Progenitor cell of endocrine pancreas (in vitro differentiated cells): Measurements from ENCODE around the gene ITGA4. TPM values are rescaled to one million over a fixed set of nuclear protein-coding genes. Genes with fewer than 3 reads are reported as not detected.

Source experiments
- DNase-seq: peaks from one replicate; pipeline ENCODE4 v3.0.0; 2021; ENCODE audit warnings: low spot score; ENCODE audit not compliant: unreplicated experiment
- H3K27ac Mint-ChIP-seq: 2 replicates; pipeline ENCODE4 v1.8.0; 2021; ENCODE audit warnings: mild to moderate bottlenecking, moderate library complexity, mixed read lengths
- H3K27me3 Mint-ChIP-seq: 2 replicates; pipeline ENCODE4 v1.8.0; 2021; ENCODE audit warnings: mixed read lengths
- H3K36me3 Mint-ChIP-seq: 2 replicates; pipeline ENCODE4 v1.8.0; 2022; ENCODE audit warnings: mixed read lengths; ENCODE audit not compliant: insufficient read depth
- H3K4me1 Mint-ChIP-seq: 2 replicates; pipeline ENCODE4 v1.8.0; 2021; ENCODE audit warnings: low read depth, mixed read lengths
- H3K4me3 Mint-ChIP-seq: 2 replicates; pipeline ENCODE4 v1.8.0; 2021; ENCODE audit warnings: low read depth, mild to moderate bottlenecking, moderate library complexity, mixed read lengths
- H3K9me3 Mint-ChIP-seq: 2 replicates; pipeline ENCODE4 v1.8.0; 2021; ENCODE audit warnings: low read depth, mixed read lengths
- total RNA-seq: library from RNA; stranded (reverse); gene quantifications from 2 replicates; pipeline ENCODE4 v1.2.1, GENCODE V29; 2021
- TF ChIP-seq, protein P1 (sequence below): fragments of 200-600 bp; sonication (generic); IDR thresholded peaks from one replicate; pipeline ENCODE4 v1.5.0; 2021; ENCODE audit warnings: antibody characterized with exemption, mild to moderate bottlenecking; ENCODE audit not compliant: unreplicated experiment

Gene ITGA4
- total RNA-seq, 1 donor from 2014 or later, result 0.96 TPM

DNA sequence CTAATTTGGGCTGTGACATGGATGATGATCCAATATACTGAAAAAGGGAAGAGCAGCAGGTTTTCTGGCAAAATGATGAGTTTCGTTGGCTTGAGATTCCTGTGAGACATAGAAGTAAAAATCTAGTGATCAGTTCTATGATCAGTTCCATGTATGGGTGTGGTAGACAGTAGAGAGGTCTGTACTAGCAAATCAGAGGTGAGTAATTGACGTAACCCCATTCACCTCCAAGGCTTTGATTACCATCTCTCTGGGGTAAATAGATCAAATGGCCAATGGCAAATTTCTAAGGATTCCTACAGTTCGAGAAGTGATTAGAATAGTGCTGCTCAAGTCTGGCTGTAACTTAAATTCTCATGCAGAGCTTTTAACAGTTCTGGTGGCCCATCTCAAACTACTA, 6.4 kb downstream of the ITGA4 start:
- H3K4me1 Mint-ChIP-seq, result no peaks in the 10 kb centered on the region
- no peak overlapping the region for H3K27ac Mint-ChIP-seq
- no peak overlapping the region for H3K4me3 Mint-ChIP-seq
- no peaks in the 10 kb centered on the region for H3K36me3 Mint-ChIP-seq
- TF ChIP-seq, protein P1, sequence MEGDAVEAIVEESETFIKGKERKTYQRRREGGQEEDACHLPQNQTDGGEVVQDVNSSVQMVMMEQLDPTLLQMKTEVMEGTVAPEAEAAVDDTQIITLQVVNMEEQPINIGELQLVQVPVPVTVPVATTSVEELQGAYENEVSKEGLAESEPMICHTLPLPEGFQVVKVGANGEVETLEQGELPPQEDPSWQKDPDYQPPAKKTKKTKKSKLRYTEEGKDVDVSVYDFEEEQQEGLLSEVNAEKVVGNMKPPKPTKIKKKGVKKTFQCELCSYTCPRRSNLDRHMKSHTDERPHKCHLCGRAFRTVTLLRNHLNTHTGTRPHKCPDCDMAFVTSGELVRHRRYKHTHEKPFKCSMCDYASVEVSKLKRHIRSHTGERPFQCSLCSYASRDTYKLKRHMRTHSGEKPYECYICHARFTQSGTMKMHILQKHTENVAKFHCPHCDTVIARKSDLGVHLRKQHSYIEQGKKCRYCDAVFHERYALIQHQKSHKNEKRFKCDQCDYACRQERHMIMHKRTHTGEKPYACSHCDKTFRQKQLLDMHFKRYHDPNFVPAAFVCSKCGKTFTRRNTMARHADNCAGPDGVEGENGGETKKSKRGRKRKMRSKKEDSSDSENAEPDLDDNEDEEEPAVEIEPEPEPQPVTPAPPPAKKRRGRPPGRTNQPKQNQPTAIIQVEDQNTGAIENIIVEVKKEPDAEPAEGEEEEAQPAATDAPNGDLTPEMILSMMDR, result no peak
- peaks cover 56% of the 10 kb centered on the region for H3K27me3 Mint-ChIP-seq
- no peak for DNase-seq
- no peaks in the 10 kb centered on the region for H3K9me3 Mint-ChIP-seq

DNA sequence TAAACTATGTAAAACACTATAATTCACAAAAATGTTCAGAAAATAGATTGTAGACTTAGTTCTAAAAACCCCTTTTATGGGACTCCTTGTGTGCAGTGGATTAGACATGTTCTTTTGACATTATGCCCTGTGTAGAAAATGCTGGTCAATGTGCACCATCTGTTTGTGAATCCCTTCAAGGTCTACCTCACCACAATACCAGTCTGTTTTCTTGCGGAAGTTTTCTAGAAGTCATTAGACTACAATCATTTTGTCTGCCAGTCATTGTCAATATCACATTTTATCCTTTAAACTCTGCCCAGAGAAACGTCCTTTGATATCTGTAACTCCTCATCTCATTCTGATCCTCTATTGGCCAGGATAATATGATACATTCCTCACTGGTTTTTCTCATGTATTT, 7.8 kb downstream of the ITGA4 start:
- H3K27me3 Mint-ChIP-seq, result peaks cover 43% of the 10 kb centered on the region
- TF ChIP-seq, protein P1, result no peak
- H3K4me1 Mint-ChIP-seq, result no peaks in the 10 kb centered on the region
- DNase-seq, result no peak
- H3K36me3 Mint-ChIP-seq, result no peaks in the 10 kb centered on the region
- H3K9me3 Mint-ChIP-seq, result no peaks in the 10 kb centered on the region
- H3K4me3 Mint-ChIP-seq, result no peak overlapping the region
- no peak overlapping the region for H3K27ac Mint-ChIP-seq

DNA sequence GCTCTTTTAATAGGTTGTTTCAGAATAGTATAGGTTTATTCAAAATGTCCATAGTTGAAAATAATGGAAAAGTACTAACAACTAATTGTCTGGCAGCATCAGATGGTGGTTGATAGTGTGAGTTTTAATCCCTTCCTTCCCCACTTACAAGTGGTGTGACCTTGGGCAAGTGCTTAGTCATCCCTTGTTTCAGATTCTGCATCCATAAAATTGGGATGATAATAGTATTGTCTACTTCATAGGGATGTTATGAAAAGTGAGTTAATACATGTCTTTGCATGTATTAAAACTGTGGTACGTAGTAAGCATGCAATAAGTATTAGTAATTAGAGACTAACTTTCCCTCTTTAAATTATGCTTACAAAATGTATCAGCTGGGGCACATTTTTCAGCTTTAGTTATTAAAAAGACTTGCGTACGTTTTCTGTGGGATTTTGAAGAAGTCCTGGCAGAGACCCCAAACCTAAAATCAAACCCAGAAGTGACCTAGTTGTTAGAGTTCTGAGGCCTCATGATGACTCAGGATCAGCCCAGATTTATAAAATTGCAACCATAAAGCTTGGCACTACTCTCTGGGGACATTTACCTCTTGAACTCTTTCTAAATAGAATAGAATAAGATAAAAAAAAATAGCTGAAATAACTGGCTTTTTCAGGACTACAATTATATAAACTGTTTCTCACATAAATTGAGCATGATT, 8.6 kb downstream of the ITGA4 start:
- Mint-ChIP-seq H3K27ac (no peak overlapping the region), H3K36me3 (no peaks in the 10 kb centered on the region), H3K4me3 (no peak overlapping the region), H3K9me3 (no peaks in the 10 kb centered on the region), H3K27me3 (peaks cover 34% of the 10 kb centered on the region), H3K4me1 (no peaks in the 10 kb centered on the region)
- DNase-seq, result no peak
- TF ChIP-seq, protein P1, result no peak

DNA sequence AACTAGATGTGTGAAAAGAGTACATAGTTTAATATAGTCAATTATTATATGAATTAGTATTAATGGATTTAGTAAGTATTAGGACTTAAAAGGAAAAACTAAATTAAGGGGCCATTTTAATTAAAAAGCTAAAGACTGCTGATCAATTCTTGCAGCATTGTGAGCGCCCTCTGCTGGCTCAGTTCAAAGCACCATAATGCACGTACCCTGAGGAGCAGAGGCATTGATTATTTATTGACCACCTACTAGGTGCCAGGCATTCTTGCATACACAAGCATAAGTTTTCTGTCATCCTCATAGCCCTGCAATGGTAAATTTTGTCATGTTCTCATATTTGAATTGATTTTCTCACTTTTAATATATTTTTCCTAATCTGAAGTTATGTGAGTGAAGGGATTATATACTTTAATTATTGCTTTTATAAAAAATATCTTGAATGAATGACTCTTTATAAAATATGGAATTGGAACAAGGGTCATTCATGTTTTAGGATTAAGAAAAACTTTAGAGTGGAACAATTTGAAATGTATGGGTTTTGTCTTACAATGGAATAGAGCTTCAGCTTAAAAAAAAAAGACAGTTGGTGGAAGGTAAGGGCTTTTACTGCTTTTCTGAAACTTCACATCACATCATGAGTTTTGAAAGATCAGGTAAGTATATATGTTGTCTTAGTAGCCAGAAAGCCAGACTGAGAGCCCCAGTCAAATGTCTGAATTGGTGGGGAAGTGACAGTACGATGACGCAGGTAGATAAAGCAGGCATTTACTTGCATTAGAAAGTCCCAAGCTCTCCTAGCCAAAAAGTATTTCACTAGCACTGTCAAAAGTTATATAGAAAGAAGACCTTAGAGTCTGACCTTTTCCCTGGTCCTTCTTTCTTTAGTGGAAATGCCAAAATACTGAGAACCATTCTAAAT, 9.7 kb downstream of the ITGA4 start:
- Mint-ChIP-seq H3K27me3 (peaks cover 31% of the 10 kb centered on the region), H3K36me3 (no peaks in the 10 kb centered on the region), H3K9me3 (no peaks in the 10 kb centered on the region), H3K27ac (no peak overlapping the region), H3K4me1 (no peaks in the 10 kb centered on the region), H3K4me3 (no peak overlapping the region)
- TF ChIP-seq, protein P1, result peak; percentile 87
- DNase-seq, result peak; percentile 31

DNA sequence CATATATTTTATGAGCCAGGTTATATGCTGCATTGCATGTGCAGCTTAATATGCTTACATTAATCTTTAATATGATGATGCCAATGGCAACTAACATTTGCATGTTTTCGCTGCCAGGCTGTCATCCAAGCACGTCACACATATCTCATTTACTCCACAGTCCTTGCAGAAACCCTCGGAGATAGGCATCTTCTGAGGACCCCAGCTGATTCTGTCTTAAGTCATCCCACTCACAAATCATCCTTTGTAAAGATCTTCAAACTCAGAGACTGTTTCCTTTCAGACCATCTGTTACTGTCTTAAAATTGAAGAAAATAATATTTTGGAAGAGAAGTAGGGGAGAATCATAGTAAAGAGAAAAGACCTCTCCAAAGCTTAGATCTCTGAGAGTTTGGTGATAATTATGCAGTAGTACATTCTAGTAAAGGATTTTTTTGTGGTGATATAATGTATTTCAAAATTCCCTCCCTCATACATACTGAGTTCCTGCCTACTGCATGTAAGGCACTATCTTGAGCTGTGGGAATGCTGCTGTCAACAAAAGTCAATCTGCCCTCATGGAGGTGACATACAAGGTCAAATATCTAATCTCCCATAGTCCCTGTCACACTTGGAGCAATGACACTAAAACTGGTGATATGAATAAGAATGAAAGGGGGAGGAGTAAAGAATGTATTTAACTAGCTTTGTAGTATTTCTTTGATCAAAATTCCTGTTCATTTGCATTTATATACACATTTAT, 11.0 kb downstream of the ITGA4 start:
- TF ChIP-seq, protein P1, result no peak
- no peaks in the 10 kb centered on the region for H3K36me3 Mint-ChIP-seq
- H3K27ac Mint-ChIP-seq, result no peak overlapping the region
- no peaks in the 10 kb centered on the region for H3K9me3 Mint-ChIP-seq
- H3K27me3 Mint-ChIP-seq, result peaks cover 28% of the 10 kb centered on the region
- H3K4me1 Mint-ChIP-seq, result no peaks in the 10 kb centered on the region
- no peak for DNase-seq
- H3K4me3 Mint-ChIP-seq, result no peak overlapping the region
